GM10248 (cell line): Measurements from ENCODE around the gene AADACL4.

Experiments
- CTCF ChIA-PET: fragments of 300-600 bp; sonication (Branson Sonifier 250); formaldehyde crosslinking; extraction: SDS; loops from one replicate; lab custom pipeline; 2021; ENCODE audit warnings: antibody characterized with exemption; lab: Yijun Ruan, JAX
- POLR2A ChIA-PET: fragments of 350-650 bp; sonication (Branson Sonifier 250); formaldehyde crosslinking; extraction: SDS; loops from one replicate; lab custom pipeline; 2020; ENCODE audit warnings: antibody characterized with exemption; lab: Yijun Ruan, JAX
- DNase-seq: peaks from one replicate; pipeline ENCODE4 v3.0.0; 2012; ENCODE audit errors: extremely low spot score
- TF ChIP-seq, protein P1 (sequence below): IDR thresholded peaks from 2 replicates; pipeline ENCODE4 v1.5.1; 2012; ENCODE audit warnings: mild to moderate bottlenecking, low read depth; ENCODE audit errors: extremely low read depth, missing control alignments, control extremely low read depth

The AADACL4 gene

GRCh38 chr1:12615865-12616708, 27.8 kb upstream of the AADACL4 start:
- ChIA-PET CTCF (interaction anchor here (0.9 to 7.5 kb wide), 5 partner anchors 13 to 341 kb away, joined by 3 to 98 read pairs (median 6); no protein-coding TSS in a partner anchor), POLR2A (no interaction called here)
- DNase-seq, result no peak
- TF ChIP-seq, protein P1, sequence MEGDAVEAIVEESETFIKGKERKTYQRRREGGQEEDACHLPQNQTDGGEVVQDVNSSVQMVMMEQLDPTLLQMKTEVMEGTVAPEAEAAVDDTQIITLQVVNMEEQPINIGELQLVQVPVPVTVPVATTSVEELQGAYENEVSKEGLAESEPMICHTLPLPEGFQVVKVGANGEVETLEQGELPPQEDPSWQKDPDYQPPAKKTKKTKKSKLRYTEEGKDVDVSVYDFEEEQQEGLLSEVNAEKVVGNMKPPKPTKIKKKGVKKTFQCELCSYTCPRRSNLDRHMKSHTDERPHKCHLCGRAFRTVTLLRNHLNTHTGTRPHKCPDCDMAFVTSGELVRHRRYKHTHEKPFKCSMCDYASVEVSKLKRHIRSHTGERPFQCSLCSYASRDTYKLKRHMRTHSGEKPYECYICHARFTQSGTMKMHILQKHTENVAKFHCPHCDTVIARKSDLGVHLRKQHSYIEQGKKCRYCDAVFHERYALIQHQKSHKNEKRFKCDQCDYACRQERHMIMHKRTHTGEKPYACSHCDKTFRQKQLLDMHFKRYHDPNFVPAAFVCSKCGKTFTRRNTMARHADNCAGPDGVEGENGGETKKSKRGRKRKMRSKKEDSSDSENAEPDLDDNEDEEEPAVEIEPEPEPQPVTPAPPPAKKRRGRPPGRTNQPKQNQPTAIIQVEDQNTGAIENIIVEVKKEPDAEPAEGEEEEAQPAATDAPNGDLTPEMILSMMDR, result no peak

DNA sequence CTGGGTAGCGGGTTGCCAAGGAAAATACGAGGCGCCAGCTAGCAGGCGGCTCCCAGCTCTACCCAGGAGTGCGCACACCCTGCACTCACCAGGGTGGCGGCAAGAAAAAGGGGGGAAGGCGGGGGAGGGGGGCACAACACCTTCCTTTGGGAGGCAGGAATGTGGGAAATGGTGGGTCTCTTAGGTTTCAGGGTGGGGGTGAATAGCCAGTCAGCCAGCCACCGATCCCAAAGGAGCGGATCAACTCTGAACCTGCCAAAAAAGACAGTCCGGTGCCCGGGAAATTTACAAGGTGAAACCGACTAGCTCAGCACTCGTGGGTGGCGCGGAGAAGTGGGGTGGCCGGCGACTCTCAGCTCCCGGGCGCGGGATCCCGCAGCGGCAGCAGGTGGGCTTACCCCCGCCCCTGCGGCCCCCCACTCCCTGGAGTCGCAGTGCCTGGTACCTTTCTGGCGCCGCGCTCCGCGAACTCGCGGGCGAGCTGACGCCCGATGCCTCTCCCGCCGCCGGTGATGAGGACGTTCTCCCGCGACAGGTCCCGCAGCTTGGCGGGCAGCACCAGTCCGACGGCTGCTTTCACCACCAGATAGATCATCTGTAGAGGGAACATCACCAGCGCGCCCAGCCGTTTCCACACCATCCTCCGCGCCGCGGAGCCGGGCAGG, 27.0 kb upstream of the AADACL4 start:
- TF ChIP-seq, protein P1, result no peak
- no peak for DNase-seq
- ChIA-PET POLR2A (no interaction called here), CTCF (interaction anchor here (0.9 to 7.5 kb wide), 5 partner anchors 14 to 492 kb away, joined by 3 to 98 read pairs (median 16); no protein-coding TSS in a partner anchor)

GRCh38 chr1:12617511-12617900, 26.4 kb upstream of the AADACL4 start:
- ChIA-PET POLR2A (no interaction called here), CTCF (interaction anchor here (0.9 to 7.5 kb wide), 5 partner anchors 15 to 493 kb away, joined by 3 to 98 read pairs (median 16); no protein-coding TSS in a partner anchor)
- TF ChIP-seq, protein P1, result no peak
- peak; percentile 58 for DNase-seq

DNA sequence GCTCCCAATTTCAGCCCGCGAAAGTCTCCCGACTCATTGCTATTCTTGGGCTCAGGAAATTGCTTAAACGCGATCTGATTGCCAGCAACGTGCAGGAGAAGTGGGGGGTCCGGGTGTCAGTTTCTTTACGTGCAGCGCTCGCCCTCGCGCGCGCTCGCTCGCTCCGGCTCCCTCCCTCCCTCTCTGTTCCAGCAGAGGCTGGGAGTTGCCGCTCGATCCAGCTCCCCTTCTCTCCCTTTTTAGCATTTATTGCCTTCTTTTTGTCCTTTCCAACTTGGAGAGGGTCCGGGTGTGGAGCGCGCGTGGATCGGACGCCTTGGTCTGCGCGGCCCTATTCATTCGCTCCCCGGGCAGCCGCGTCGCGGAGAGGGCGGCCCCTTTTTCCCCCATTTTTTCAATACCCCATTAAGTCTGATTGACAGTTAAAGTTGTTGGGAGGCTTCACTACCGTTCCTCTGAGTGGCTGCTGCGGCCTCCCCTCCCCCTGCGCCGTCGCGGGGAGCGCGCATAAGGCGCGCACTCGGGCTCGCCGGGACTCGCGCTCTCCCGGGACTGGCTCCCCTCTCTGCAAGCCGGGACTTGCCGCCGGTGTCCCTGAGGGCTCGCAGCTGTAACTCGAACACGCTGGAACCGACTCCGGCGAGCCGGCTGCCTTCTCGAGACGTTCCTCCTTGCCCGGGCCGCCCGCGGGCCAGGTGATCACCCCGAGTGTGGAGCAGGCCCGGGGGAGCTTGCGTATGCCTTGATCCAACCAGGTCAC, 25.8 kb upstream of the AADACL4 start, which contains the start of gene DHRS3:
TSS of gene DHRS3 (minus strand) at position 310 of the 760 bp plus-strand sequence. CDS start 862 bp downstream, outside the sequence.
- CTCF ChIA-PET, result interaction anchor here (0.8 to 7.5 kb wide), 12 partner anchors 15 to 493 kb away, joined by 3 to 98 read pairs (median 4); no protein-coding TSS in a partner anchor
- peak; percentile 65 for DNase-seq

GRCh38 chr1:12618661-12618964, 25.3 kb upstream of the AADACL4 start:
- ChIA-PET POLR2A (no interaction called here), CTCF (interaction anchor here (0.7 to 7.5 kb wide), 14 partner anchors 12 to 494 kb away, joined by 3 to 98 read pairs (median 4); no protein-coding TSS in a partner anchor)
- TF ChIP-seq, protein P1, result no peak
- DNase-seq, result no peak

More for the DNA sequence above, 25.8 kb upstream of the AADACL4 start, which contains the start of gene DHRS3:
- TF ChIP-seq, protein P1, result no peak
- POLR2A ChIA-PET, result no interaction called here
